ENCODE results near the gene MSI2.

DNA sequence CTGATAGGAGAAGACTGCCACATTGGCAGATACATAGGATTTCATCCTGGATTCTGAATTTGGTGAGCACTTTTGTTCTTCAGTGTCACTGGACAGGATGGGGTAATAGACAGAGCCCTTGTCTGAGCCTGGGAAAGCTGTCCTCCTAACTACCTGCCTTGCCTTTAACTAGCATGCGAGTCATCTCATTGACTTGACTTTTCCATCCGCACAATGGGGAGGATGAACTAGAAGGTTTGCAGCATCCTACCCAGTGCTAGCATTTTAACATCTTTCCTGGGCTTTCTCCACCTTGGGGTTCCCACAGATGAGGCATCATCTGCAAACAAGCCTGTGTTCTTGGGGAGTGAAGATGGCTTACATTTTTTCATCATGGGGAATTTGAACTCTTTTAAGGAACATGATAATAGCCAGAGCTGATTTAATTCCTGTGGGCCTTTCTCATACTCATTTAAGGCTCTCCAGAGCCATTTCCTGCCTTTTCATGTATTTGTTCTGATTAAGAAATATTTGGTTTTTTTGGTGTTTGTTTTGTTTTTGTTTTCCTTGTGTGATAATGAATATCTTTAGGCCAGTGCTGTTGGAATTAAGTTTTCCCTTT is 139.5 kb downstream of the MSI2 start:
- TF ChIP-seq, protein P1, sequence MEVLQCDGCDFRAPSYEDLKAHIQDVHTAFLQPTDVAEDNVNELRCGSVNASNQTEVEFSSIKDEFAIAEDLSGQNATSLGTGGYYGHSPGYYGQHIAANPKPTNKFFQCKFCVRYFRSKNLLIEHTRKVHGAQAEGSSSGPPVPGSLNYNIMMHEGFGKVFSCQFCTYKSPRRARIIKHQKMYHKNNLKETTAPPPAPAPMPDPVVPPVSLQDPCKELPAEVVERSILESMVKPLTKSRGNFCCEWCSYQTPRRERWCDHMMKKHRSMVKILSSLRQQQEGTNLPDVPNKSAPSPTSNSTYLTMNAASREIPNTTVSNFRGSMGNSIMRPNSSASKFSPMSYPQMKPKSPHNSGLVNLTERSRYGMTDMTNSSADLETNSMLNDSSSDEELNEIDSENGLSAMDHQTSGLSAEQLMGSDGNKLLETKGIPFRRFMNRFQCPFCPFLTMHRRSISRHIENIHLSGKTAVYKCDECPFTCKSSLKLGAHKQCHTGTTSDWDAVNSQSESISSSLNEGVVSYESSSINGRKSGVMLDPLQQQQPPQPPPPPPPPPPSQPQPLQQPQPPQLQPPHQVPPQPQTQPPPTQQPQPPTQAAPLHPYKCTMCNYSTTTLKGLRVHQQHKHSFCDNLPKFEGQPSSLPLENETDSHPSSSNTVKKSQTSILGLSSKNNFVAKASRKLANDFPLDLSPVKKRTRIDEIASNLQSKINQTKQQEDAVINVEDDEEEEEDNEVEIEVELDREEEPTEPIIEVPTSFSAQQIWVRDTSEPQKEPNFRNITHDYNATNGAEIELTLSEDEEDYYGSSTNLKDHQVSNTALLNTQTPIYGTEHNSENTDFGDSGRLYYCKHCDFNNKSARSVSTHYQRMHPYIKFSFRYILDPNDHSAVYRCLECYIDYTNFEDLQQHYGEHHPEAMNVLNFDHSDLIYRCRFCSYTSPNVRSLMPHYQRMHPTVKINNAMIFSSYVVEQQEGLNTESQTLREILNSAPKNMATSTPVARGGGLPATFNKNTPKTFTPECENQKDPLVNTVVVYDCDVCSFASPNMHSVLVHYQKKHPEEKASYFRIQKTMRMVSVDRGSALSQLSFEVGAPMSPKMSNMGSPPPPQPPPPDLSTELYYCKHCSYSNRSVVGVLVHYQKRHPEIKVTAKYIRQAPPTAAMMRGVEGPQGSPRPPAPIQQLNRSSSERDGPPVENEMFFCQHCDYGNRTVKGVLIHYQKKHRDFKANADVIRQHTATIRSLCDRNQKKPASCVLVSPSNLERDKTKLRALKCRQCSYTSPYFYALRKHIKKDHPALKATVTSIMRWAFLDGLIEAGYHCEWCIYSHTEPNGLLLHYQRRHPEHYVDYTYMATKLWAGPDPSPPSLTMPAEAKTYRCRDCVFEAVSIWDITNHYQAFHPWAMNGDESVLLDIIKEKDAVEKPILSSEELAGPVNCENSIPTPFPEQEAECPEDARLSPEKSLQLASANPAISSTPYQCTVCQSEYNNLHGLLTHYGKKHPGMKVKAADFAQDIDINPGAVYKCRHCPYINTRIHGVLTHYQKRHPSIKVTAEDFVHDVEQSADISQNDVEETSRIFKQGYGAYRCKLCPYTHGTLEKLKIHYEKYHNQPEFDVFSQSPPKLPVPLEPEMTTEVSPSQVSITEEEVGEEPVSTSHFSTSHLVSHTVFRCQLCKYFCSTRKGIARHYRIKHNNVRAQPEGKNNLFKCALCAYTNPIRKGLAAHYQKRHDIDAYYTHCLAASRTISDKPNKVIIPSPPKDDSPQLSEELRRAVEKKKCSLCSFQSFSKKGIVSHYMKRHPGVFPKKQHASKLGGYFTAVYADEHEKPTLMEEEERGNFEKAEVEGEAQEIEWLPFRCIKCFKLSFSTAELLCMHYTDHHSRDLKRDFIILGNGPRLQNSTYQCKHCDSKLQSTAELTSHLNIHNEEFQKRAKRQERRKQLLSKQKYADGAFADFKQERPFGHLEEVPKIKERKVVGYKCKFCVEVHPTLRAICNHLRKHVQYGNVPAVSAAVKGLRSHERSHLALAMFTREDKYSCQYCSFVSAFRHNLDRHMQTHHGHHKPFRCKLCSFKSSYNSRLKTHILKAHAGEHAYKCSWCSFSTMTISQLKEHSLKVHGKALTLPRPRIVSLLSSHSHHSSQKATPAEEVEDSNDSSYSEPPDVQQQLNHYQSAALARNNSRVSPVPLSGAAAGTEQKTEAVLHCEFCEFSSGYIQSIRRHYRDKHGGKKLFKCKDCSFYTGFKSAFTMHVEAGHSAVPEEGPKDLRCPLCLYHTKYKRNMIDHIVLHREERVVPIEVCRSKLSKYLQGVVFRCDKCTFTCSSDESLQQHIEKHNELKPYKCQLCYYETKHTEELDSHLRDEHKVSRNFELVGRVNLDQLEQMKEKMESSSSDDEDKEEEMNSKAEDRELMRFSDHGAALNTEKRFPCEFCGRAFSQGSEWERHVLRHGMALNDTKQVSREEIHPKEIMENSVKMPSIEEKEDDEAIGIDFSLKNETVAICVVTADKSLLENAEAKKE (CRISPR knock-in tag; IDR thresholded peaks at IDR 0.05): no peak
- TF ChIP-seq JUNB (IDR thresholded peaks at IDR 0.05; ENCODE audit: unreplicated experiment) (no peak), NANOG (IDR thresholded peaks at IDR 0.05; ENCODE audit: borderline replicate concordance) (no peak), EZH2 (IDR thresholded peaks at IDR 0.05; ENCODE audit: low read depth, unreplicated experiment) (no peak), EZH2phosphoT487 (IDR thresholded peaks at IDR 0.05; ENCODE audit: unreplicated experiment) (no peak), POLR2AphosphoS5 (IDR thresholded peaks at IDR 0.05; ENCODE audit: low read depth) (no peak)
- TF ChIP-seq, protein P2, sequence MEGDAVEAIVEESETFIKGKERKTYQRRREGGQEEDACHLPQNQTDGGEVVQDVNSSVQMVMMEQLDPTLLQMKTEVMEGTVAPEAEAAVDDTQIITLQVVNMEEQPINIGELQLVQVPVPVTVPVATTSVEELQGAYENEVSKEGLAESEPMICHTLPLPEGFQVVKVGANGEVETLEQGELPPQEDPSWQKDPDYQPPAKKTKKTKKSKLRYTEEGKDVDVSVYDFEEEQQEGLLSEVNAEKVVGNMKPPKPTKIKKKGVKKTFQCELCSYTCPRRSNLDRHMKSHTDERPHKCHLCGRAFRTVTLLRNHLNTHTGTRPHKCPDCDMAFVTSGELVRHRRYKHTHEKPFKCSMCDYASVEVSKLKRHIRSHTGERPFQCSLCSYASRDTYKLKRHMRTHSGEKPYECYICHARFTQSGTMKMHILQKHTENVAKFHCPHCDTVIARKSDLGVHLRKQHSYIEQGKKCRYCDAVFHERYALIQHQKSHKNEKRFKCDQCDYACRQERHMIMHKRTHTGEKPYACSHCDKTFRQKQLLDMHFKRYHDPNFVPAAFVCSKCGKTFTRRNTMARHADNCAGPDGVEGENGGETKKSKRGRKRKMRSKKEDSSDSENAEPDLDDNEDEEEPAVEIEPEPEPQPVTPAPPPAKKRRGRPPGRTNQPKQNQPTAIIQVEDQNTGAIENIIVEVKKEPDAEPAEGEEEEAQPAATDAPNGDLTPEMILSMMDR (conservative IDR thresholded peaks at IDR 0.05; ENCODE audit: low read depth in 2 of 2): no peak
- TF ChIP-seq, protein P3, sequence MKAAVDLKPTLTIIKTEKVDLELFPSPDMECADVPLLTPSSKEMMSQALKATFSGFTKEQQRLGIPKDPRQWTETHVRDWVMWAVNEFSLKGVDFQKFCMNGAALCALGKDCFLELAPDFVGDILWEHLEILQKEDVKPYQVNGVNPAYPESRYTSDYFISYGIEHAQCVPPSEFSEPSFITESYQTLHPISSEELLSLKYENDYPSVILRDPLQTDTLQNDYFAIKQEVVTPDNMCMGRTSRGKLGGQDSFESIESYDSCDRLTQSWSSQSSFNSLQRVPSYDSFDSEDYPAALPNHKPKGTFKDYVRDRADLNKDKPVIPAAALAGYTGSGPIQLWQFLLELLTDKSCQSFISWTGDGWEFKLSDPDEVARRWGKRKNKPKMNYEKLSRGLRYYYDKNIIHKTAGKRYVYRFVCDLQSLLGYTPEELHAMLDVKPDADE (IDR thresholded peaks at IDR 0.05): no peak

Measured in GM23338 (cell line).